K562 (cell line): ENCODE results near the gene REX1BD. TPM values are rescaled to one million over a fixed set of nuclear protein-coding genes. Genes with fewer than 3 reads are reported as not detected.

Source experiments
- ARID1B ChIP-seq: fragments of 450-650 bp; IDR thresholded peaks from 2 replicates; pipeline ENCODE4 v1.6.1; 2016; ENCODE audit warnings: antibody characterized with exemption, mild to moderate bottlenecking, inconsistent platforms
- CAMTA2 ChIP-seq: fragments of 250-450 bp; sonication (Bioruptor Pico); conservative IDR thresholded peaks from 2 replicates; pipeline ENCODE4 v1.5.1; 2022
- CBX3 ChIP-seq, 2 experiments: IDR thresholded peaks; 1 replicate in 1 of 2; 2 replicates in 1 of 2; pipeline ENCODE4 v1.6.1; 2012; ENCODE audit warnings: inconsistent platforms in 2 of 2, low read length in 2 of 2, borderline replicate concordance in 1 of 2, control low read depth in 1 of 2
- CEBPB ChIP-seq: fragments of 450-650 bp; IDR thresholded peaks from 2 replicates; pipeline ENCODE4 v1.6.1; 2016; ENCODE audit warnings: missing genetic modification characterization, missing compliant biosample characterization
- HEY1 ChIP-seq: fragments of 250-450 bp; sonication (Bioruptor Pico); IDR thresholded peaks from 2 replicates; pipeline ENCODE4 v1.5.0; 2020; ENCODE audit warnings: mild to moderate bottlenecking, moderate library complexity, borderline replicate concordance
- MAFF ChIP-seq: IDR thresholded peaks from 2 replicates; pipeline ENCODE4 v1.6.1; 2012; ENCODE audit warnings: low read length, improper control_type of control experiment
- SAFB ChIP-seq: fragments of 200-400 bp; formaldehyde crosslinking; IDR thresholded peaks from 2 replicates; pipeline ENCODE4 v1.6.1; 2017; ENCODE audit warnings: low read depth, low read length, borderline replicate concordance
- SAP30 ChIP-seq: fragments of 200-600 bp; sonication (generic); IDR thresholded peaks from 2 replicates; pipeline ENCODE4 v1.6.1; 2012; ENCODE audit warnings: borderline replicate concordance, low read depth, mild to moderate bottlenecking, moderate library complexity, low read length, control low read depth, inconsistent platforms; ENCODE audit not compliant: insufficient read depth, poor library complexity, severe bottlenecking
- SRSF3 ChIP-seq: fragments of 200-400 bp; formaldehyde crosslinking; IDR thresholded peaks from 2 replicates; pipeline ENCODE4 v1.6.1; 2016; ENCODE audit warnings: mild to moderate bottlenecking, low read length, moderate library complexity; ENCODE audit not compliant: insufficient read depth
- UBTF ChIP-seq, 2 experiments: IDR thresholded peaks; 2 replicates each; pipeline ENCODE4 v1.6.1; 2012; ENCODE audit warnings: improper control_type of control experiment in 2 of 2, low read depth in 2 of 2, low read length in 2 of 2, borderline replicate concordance in 1 of 2
- ZKSCAN1 ChIP-seq: fragments of 150-350 bp; IDR thresholded peaks from 2 replicates; pipeline ENCODE4 v1.6.1; 2016; ENCODE audit warnings: low read depth, low read length
- ZKSCAN8 ChIP-seq: fragments of 200-800 bp; sonication (Bioruptor generic); IDR thresholded peaks from 2 replicates; pipeline ENCODE4 v1.6.1; 2016; ENCODE audit warnings: missing genetic modification characterization, missing compliant biosample characterization
- ZNF444 ChIP-seq: fragments of 250-450 bp; sonication (Bioruptor Pico); IDR thresholded peaks from 2 replicates; pipeline ENCODE4 v1.4.0; 2020; ENCODE audit warnings: mild to moderate bottlenecking, moderate library complexity
- polyA plus RNA-seq, 8 experiments: library from polyadenylated mRNA; depleted of rRNA in 4 of 8; stranded (reverse) in 5 of 8; unstranded in 3 of 8; fragments of >200 nt; fragmentation: Nextera tagmentation in 2 of 8; fragmentation: Illumina TruSeq in 1 of 8; extraction: Ambion mirVana in 2 of 8; extraction: Trizol in 1 of 8; gene quantifications; 2 replicates each; pipeline versions ENCODE4 v1.2.1 to v1.2.3, GENCODE V29; 2011 to 2014; ENCODE audit warnings: inconsistent platforms in 1 of 8, missing spikeins in 1 of 8
- total RNA-seq, 7 experiments: library from RNA; depleted of rRNA in 6 of 7; stranded (reverse); fragments of >200 nt in 6 of 7; fragmentation: Illumina TruSeq in 2 of 7; extraction: Trizol in 2 of 7; gene quantifications; 2 replicates each; pipeline versions ENCODE4 v1.2.1 to v1.2.3, GENCODE V29; 2011 to 2021; ENCODE audit warnings: low replicate concordance in 1 of 7
- TF ChIP-seq, protein P1 (sequence below): fragments of 200-600 bp; sonication (generic); IDR thresholded peaks from one replicate; pipeline ENCODE4 v1.6.1; 2012; ENCODE audit warnings: mild to moderate bottlenecking, low read depth, low read length, inconsistent platforms

The REX1BD gene
- total and polyA plus RNA-seq, 9 of the 15 experiments (the other 6 are each of a cell fraction or from before 2014, with no cell fraction given): 1.9 to 136 (median 13.8) TPM

GRCh38 chr19:18543814-18544475 lies 44.7 kb upstream of the REX1BD start (continued):
- TF ChIP-seq, protein P1, sequence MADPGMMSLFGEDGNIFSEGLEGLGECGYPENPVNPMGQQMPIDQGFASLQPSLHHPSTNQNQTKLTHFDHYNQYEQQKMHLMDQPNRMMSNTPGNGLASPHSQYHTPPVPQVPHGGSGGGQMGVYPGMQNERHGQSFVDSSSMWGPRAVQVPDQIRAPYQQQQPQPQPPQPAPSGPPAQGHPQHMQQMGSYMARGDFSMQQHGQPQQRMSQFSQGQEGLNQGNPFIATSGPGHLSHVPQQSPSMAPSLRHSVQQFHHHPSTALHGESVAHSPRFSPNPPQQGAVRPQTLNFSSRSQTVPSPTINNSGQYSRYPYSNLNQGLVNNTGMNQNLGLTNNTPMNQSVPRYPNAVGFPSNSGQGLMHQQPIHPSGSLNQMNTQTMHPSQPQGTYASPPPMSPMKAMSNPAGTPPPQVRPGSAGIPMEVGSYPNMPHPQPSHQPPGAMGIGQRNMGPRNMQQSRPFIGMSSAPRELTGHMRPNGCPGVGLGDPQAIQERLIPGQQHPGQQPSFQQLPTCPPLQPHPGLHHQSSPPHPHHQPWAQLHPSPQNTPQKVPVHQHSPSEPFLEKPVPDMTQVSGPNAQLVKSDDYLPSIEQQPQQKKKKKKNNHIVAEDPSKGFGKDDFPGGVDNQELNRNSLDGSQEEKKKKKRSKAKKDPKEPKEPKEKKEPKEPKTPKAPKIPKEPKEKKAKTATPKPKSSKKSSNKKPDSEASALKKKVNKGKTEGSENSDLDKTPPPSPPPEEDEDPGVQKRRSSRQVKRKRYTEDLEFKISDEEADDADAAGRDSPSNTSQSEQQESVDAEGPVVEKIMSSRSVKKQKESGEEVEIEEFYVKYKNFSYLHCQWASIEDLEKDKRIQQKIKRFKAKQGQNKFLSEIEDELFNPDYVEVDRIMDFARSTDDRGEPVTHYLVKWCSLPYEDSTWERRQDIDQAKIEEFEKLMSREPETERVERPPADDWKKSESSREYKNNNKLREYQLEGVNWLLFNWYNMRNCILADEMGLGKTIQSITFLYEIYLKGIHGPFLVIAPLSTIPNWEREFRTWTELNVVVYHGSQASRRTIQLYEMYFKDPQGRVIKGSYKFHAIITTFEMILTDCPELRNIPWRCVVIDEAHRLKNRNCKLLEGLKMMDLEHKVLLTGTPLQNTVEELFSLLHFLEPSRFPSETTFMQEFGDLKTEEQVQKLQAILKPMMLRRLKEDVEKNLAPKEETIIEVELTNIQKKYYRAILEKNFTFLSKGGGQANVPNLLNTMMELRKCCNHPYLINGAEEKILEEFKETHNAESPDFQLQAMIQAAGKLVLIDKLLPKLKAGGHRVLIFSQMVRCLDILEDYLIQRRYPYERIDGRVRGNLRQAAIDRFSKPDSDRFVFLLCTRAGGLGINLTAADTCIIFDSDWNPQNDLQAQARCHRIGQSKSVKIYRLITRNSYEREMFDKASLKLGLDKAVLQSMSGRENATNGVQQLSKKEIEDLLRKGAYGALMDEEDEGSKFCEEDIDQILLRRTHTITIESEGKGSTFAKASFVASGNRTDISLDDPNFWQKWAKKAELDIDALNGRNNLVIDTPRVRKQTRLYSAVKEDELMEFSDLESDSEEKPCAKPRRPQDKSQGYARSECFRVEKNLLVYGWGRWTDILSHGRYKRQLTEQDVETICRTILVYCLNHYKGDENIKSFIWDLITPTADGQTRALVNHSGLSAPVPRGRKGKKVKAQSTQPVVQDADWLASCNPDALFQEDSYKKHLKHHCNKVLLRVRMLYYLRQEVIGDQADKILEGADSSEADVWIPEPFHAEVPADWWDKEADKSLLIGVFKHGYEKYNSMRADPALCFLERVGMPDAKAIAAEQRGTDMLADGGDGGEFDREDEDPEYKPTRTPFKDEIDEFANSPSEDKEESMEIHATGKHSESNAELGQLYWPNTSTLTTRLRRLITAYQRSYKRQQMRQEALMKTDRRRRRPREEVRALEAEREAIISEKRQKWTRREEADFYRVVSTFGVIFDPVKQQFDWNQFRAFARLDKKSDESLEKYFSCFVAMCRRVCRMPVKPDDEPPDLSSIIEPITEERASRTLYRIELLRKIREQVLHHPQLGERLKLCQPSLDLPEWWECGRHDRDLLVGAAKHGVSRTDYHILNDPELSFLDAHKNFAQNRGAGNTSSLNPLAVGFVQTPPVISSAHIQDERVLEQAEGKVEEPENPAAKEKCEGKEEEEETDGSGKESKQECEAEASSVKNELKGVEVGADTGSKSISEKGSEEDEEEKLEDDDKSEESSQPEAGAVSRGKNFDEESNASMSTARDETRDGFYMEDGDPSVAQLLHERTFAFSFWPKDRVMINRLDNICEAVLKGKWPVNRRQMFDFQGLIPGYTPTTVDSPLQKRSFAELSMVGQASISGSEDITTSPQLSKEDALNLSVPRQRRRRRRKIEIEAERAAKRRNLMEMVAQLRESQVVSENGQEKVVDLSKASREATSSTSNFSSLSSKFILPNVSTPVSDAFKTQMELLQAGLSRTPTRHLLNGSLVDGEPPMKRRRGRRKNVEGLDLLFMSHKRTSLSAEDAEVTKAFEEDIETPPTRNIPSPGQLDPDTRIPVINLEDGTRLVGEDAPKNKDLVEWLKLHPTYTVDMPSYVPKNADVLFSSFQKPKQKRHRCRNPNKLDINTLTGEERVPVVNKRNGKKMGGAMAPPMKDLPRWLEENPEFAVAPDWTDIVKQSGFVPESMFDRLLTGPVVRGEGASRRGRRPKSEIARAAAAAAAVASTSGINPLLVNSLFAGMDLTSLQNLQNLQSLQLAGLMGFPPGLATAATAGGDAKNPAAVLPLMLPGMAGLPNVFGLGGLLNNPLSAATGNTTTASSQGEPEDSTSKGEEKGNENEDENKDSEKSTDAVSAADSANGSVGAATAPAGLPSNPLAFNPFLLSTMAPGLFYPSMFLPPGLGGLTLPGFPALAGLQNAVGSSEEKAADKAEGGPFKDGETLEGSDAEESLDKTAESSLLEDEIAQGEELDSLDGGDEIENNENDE: no peak
- TF ChIP-seq CBX3 (IDR thresholded peaks at IDR 0.05; ENCODE audit: borderline replicate concordance in 1 of 2, low read length in 2 of 2) (peak in 1 of 2 experiments; percentile 95; a peak in 2 of 3 replicates), CAMTA2 (no peak), ZKSCAN1 (peak; percentile 81; the same call in 1 of the 2 replicates), HEY1 (CRISPR knock-in tag) (no peak), SAFB (no peak), SRSF3 (no peak), ZNF444 (CRISPR knock-in tag) (0 out of 2 replicates have a peak, but pooled peaks have one; percentile 47), UBTF (IDR thresholded peaks at IDR 0.05; ENCODE audit: borderline replicate concordance in 1 of 2, low read depth in 2 of 2, low read length in 2 of 2) (0 out of 4 replicates have a peak, but pooled peaks of 1 of the 2 experiments have one; percentile 46), ZKSCAN8 (CRISPR knock-in tag) (peak; percentile 100), ARID1B (peak; percentile 99), CEBPB (tag) (no peak), MAFF (no peak), SAP30 (no peak)
